Inflammatory macrophage treated with lipopolysaccharide for 4 hours (primary cell): Measurements from ENCODE around the gene KCP.

Experiments used
- DNase-seq: peaks from one replicate; pipeline ENCODE4 v3.0.0-alpha.2; 2020

KCP gene

GRCh38 chr7:128852537-128853254, 57.8 kb downstream of the KCP start:
- no peak for DNase-seq

DNA sequence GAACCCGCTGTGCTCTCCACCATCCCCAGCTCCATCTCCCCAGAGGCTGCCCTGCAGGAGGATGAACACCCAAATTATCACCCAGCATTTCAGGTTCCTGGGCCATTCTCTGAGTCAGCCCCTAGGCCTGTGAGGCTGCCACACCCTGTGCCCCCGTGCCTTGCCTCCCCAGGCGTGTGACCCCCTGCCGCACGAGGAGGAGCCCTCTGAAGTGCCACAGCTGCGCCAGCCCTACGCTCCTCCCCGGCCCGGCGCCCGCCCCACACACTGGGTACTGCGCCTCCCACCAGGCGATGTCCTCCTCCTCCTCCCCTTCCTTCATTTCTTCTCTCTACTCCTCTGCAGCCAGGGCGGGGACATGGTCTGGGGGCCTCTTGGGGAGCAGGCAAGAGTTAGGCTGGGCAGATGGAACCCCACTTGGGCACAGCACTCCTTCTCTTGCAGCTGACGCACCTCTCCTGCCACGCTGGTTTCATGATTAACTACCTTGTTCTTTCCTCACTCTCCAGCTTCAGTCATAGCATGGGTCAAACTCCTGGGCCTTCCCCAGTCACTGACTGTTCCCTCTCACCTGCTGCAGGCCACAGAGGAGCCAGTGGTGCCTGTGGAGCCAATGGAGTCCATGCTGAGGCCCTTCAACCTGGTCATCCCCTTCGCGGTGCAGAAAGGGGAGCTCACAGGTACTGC, 60.6 kb downstream of the KCP start:
- DNase-seq, result no peak

GRCh38 chr7:128849156-128849515, 61.4 kb downstream of the KCP start:
- no peak for DNase-seq

GRCh38 chr7:128848289-128849155, 62.0 kb downstream of the KCP start:
- DNase-seq, result no peak

DNA sequence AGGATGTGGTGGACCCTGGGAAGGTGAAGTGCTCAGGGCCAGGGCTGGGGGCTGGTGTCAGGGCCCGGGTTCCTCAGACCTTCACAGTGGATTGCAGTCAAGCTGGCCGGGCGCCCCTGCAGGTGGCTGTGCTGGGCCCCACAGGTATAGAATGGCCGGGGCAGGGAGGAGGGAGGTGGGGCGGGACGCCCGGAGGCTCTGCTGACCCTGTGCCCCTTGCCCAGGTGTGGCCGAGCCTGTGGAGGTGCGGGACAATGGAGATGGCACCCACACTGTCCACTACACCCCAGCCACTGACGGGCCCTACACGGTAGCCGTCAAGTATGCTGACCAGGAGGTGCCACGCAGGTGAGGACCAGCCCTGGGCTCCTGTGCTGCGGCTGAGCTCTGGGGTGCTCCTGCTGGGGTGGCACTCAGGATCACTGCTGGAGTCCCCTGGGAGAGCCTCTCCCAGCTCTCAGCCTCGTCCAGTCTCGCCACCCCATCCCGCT, 62.7 kb downstream of the KCP start:
- no peak for DNase-seq

- no peak for DNase-seq
These were observed 63.6 kb downstream of the KCP start for GRCh38 chr7:128846781-128847444.

DNA sequence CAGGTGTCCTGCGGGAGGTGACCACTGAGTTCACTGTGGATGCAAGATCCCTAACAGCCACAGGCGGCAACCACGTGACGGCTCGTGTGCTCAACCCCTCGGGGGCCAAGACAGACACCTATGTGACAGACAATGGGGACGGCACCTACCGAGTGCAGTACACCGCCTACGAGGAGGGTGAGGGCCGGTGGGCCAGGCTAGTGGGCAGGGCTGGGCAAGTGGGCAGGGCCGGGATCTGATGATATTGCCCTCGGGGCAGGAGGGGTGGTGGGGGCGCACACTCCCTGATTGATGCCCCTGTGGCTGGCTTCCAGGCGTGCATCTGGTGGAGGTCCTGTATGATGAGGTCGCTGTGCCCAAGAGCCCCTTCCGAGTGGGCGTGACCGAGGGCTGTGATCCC, 64.5 kb downstream of the KCP start:
- no peak for DNase-seq

GRCh38 chr7:128845475-128845874, 65.0 kb downstream of the KCP start:
- no peak for DNase-seq

- DNase-seq, result no peak
These were observed 65.7 kb downstream of the KCP start for GRCh38 chr7:128844777-128845311.

GRCh38 chr7:128843938-128844621, 66.4 kb downstream of the KCP start:
- DNase-seq, result no peak

GRCh38 chr7:128842674-128843641, 67.6 kb downstream of the KCP start:
- DNase-seq, result no peak

DNA sequence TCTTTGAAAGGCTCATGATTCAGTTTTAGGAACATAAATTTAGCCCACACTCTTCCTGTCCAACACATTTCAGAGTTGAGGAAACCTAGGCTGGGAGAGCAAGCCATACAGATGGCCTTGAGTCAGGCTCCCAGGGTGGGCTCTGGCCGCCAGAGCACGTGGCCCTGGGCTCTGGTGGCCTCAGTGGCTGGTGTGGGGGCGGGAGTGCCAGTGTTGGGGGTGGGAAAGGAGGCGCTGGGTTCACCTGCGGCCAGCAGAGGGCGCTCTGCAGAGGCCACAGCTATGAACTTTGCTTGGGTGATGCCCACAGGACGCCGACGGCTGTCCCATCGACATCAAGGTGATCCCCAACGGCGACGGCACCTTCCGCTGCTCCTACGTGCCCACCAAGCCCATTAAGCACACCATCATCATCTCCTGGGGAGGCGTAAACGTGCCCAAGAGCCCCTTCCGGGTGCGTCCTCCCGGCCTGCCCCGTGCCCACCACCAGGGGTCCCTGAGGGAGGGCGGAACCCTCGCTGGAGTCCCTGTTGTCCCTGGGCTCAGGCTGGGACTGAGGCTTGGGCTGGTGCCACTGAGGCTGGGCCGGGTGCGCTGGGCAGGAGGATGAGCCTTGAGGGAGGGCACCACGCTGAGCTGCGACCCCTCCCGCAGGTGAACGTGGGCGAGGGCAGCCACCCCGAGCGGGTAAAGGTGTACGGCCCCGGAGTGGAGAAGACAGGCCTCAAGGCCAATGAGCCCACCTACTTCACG, 68.4 kb downstream of the KCP start:
- peak; percentile 53 for DNase-seq

- no peak for DNase-seq
These were observed 69.3 kb downstream of the KCP start for GRCh38 chr7:128841171-128841690.

GRCh38 chr7:128840326-128841170, 70.0 kb downstream of the KCP start:
- no peak for DNase-seq

GRCh38 chr7:128839751-128840177, 70.7 kb downstream of the KCP start:
- no peak for DNase-seq

DNA sequence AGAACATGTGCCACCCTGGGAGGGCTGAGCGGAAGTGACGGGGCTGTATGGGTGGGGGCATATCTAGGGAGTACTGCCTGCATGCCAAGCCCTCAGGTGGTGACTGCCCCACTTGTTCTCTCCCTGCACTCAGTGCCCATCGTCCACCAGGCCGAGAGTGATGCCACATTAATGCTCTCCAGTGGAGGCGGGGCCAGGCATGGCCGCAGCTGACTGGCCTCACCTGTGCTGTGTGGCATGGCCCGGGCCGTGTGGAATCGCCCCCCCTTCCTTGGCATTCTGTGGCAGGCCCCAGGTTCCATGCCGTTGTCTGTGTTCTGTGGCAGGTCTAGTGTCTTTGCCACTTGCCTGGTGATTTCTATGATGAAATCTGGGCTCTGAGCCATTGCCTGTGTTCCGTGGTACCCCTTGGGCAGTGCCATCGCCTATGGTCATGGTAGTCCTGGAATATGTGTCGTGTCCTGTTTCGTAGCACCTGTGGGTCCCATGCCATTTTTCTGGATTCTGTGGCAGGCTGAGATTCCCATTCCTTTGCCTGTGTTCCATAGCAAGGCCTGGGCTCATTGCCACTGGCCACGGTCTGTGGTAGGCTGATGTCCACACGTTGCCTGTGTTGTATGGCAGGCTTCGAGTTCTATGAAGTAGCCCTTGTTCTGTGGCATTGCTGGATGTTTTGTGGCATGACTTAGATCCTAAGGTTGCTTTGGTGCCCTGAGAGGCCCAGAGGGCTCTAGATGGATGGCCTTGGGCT, 71.4 kb downstream of the KCP start:
- no peak for DNase-seq

GRCh38 chr7:128838109-128838779, 72.3 kb downstream of the KCP start:
- DNase-seq, result no peak
